Right ventricle myocardium inferior (tissue), 1 donor: ENCODE measurements around the gene NTN3. TPM values are rescaled to one million over a fixed set of nuclear protein-coding genes. Genes with fewer than 3 reads are reported as not detected.
A peak's percentile ranks its signal among the peaks of the same experiment; 100 is the strongest.

Experiments
- ATAC-seq: fragments of 200-7000 bp; cut with Tn5 transposase; one replicate; pipeline ENCODE4 v1.9.1; 2020; ENCODE audit warnings: mild to moderate bottlenecking, moderate library complexity
- DNase-seq: peaks from one replicate; pipeline ENCODE4 v3.0.0; 2021; ENCODE audit errors: missing footprints
- intact Hi-C: fragments of 100-400 bp; cut with DNase I; formaldehyde crosslinking; loops from one replicate; pipeline ENCODE4 v1.11.0; 2022
- total RNA-seq: library from RNA; stranded (reverse); fragmentation: NEBNext Ultra II Directional; extraction: Animal tissue kit (Norgen Biotek cat#: 25700); gene quantifications from one replicate; pipeline ENCODE4 v1.2.1, GENCODE V29; 2021
- donor health status: DM: no; HTN: yes; CAD: no; lungs with severe emphysema.

Gene NTN3
- total RNA-seq, 1 donor from 2014 or later, result 0.19 TPM

DNA sequence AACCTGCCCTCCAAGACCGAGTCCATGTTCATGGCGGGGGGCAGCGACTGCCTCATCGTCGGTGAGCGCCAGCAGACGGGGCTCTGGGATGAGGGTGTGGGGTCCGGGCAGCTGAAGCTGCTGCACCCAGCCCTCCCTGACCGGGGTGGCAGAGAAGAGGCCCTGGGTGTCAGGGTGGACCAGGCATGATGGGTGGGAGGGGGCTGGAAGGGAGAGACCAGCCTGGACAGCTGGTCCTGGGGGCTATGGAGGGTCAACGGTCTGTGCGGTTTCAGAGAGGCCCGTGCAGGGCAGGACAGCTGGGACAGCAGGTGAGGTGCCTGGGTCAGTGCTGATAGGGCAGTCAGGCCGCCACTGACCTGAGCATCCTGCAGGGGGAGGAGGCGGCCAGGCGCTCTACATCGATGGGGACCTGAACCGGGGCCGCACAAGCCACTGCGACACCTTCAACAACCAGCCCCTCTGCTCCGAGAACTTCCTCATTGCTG lies 29.4 kb downstream of the NTN3 start:
- peak; percentile 25 for DNase-seq
- intact Hi-C loops, result loop anchor here (2.0 to 10.0 kb wide), 4 partner anchors 26 to 236 kb away; partner anchors contain the start of genes ABCA3, CCNF, RNPS1 and TBC1D24
- ATAC-seq, result no peak

DNA sequence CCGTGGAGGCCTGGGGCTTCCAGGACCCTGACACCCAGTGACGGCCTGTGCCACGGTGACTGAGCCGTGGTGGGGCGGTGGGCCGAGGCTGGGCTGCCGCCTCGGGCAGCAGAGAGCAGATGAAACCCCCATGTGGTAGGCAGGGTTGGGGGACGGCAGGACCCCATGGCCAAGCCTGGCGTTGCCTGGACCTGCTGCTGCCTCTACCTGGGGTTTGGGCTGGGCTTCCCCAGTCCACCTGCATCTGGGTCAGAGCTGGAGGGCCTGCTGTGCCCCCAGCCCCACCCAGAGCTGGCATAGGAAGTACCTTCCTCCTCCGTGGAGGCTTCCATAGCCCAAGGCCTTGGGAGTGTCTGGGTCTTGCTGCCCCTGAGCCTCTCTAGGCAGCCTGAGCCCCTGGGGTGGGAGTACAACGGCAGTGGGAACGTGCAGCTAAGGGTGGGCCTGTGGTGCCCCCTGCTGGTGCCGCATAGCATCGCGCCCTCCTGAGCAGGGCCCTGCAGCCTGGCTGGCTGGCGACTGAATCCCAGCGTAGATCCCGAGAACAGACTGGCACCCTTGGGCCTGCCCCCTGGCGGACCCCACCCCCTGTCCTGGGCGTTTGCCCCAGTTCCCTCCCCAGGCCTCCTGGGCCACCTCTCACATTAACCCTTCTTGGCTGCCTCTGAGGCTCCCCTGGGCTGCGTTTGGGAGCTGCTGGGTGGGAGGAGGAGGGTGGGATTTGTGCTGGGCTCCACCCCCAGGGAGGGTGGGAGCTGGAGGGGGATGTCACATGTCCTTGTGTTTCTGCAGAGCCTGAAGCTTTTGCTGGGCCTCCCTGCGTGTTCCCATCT lies 30.0 kb downstream of the NTN3 start:
- intact Hi-C loops, result loop anchor here (1.0 to 10.0 kb wide), 5 partner anchors 12 to 236 kb away; partner anchors contain the start of genes ABCA3, ATP6V0C, CCNF and RNPS1
- ATAC-seq (peak; percentile 82), DNase-seq (peak; percentile 93)

DNA sequence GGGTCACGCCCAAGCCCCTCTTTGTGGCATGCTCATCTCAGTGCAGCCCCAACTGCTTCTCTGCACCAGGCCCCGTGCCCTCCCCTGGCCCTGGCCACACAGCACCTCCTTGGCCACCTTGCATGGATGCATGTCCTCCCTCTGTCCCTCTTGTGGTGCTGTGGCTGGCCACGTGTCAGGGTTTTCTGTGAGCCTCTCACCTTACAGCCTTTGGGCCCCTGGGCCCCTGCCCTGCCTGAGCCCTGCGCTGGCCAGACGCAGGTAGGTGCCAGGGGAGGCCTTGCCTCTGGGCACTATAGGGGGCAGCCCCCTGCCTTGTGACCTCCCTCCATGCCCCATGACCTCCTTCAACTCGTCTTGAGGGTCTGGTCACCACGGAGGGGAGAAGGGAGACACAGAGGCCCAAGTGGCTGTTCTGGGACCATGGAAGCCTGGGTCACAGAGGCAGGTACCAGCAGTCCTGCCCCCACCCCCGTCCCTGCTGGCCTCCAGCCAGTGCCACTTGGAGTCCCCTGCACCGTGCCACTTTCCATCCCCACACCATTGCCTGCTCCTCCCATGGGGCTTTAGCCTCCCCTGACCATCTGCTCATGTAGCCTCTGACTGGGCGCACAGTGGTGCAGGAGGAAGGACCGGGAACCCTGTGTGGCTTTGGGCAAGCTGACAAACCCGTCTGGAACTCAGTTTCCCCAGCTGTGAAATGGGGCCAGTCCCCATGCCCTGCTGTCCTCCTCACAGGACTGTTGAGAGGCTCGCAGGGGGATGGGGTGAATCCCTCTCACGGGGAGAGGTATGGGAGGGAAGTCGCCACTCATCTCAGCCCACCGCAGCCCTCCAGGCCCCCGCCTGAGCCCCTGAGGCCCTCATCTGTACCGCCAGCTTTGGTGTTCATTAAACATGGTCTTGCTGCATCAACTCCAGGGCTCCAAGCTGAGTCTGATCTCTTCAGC lies 31.1 kb downstream of the NTN3 start:
- DNase-seq (peak; percentile 46), ATAC-seq (no peak)
- intact Hi-C loops, result loop anchor here (1.0 to 10.0 kb wide), 5 partner anchors 11 to 237 kb away; partner anchors contain the start of genes ABCA3, ATP6V0C, CCNF and RNPS1

DNA sequence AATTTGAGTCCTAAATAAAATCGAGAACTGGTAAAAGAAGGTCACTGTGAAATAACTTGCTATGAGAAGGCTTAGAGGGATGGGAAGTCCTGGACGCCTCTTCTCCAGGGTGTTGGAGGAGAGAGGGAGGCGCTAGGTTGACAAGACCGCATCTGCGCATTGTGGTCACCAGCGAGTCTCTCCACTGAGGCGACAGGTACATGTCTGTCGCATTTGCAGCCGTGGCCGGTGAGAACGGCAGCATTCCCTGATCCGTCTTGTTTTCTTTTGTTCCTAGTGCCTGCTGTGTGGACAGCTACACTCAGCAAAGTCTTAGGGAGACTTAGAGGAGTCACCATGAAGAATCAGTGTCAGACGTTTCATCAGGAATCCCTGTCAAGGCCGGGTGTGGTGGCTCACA lies 34.6 kb downstream of the NTN3 start:
- DNase-seq (no peak), ATAC-seq (no peak)
- intact Hi-C loops, result loop anchor here (10.0 kb wide), 1 partner anchor 241 kb away; the partner anchor contains the start of gene RNPS1

DNA sequence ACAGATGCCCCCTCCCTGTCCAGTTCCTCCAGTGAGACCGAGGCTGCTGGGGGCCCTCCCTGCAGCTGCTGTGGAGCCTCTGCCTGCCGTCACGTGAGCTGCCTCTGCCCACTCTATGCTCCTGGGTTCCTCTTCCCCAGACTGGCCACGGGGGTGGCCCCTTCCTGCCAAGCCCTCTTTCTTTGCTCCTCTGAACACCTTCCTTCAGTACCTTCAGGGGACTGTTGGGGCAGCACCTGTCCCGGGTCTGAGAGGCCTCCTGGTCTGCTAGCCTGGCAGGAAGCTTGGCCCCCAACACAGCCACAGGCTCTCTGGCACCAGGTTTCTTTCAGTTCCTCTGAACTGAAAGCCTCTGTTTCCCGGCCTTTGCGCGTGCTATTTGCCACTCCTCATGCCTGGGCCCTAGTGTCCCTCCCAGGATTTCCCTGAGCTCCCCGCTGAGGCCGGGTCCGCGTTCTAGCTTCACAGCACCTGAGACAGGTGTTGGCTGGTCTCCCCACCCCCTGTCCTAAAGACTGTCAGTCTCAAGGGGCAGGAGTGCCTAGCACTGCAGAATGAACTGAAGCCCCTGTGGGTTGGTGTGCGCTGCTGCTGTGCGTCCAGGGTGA lies 36.1 kb downstream of the NTN3 start:
- no peak for DNase-seq
- intact Hi-C loops, result loop anchor here (10.0 kb wide), 1 partner anchor 242 kb away; the partner anchor contains the start of gene RNPS1
- peak; percentile 49 for ATAC-seq

DNA sequence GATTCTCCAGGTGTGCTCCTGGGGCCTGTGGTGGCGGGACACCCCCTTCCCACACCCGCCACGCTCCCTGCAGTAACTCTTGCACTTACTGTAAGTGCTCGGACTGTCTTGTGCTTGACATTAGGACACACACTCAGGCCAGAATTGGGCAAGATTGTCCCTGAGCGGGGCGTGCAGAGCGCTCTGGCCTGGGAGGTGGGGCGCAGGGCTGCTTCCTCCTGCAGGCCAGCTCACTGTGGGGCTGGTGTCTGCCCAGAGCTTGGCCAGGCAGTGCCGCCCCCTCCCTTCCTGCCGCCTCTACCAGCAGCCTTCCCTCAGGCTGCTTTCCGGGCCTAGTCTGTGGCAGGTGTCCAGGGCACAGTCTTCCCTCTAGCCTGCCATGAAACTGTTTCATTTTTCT lies 36.6 kb downstream of the NTN3 start:
- intact Hi-C loops, result loop anchor here (10.0 kb wide), 1 partner anchor 243 kb away; the partner anchor contains the start of gene RNPS1
- DNase-seq (peak; percentile 89), ATAC-seq (peak; percentile 63)

DNA sequence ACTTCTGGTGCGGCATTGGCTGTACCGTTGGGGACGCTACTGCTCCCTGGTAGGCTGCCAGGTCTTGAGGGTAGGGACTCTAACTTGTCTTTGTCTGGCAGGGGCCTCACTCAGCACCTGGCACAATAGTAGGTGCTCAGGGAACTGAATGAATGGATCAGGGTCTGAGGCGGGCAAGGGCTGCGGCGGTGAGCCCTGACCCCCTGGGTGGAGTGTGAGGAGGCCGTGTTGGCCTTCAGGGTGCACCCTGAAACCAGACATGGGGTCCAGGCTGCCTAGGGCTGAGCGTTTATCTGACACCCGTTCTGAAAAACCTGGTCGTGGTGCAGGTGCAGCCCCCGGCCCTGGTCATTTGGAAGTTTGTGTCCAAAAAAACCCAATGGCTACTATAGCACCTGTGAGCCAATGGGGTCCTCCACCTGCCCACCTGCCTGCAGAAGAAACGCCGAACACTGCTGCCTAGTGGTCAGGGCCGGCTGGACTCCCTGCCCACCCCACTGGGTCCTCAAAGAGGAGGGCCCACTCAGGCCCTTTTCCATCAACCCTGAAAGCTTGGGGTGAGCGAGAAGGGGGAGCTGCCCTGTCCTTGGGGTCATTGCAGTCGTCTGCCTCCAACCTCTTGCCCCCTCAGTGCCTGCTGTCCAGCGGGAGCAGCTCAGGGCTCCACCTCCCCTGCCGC lies 37.8 kb downstream of the NTN3 start:
- ATAC-seq, result no peak
- intact Hi-C loops, result loop anchor here (10.0 kb wide), 1 partner anchor 244 kb away; the partner anchor contains the start of gene RNPS1
- no peak for DNase-seq

DNA sequence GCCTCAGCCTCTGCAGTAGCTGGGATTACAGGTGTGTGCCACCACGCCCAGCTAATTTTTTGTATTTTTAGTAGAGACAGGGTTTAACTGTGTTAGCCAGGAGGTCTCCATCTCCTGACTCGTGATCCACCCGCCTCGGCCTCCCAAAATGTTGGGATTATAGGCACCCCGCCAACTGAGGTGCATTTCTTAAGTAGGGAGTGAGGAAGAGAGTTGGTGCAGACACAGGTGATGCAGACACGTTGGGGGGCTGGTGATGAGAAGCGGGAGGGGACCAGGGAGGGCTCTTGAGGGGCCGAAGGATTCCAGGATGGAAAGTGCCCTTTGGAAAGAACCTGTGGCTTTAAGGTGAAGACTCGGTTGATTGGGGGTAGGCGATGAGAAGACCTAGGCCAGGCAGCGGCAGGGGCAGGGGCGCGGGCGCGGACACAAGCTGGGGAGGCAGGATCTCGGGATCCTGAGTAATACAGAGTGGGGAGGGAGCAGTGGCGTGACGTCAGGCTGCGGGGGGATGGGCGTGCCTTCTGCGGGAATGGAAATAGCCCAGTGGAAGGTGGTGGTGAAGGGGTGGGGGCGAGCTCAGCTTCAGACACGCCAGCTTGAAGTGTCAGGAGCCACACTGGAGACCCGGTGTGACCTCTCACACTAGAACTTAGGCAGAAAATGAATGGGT lies 40.2 kb downstream of the NTN3 start:
- intact Hi-C loops, result loop anchor here (5.0 kb wide), 1 partner anchor 304 kb away; the partner anchor contains the start of gene MLST8
- DNase-seq, result peak; percentile 74
- ATAC-seq, result no peak

DNA sequence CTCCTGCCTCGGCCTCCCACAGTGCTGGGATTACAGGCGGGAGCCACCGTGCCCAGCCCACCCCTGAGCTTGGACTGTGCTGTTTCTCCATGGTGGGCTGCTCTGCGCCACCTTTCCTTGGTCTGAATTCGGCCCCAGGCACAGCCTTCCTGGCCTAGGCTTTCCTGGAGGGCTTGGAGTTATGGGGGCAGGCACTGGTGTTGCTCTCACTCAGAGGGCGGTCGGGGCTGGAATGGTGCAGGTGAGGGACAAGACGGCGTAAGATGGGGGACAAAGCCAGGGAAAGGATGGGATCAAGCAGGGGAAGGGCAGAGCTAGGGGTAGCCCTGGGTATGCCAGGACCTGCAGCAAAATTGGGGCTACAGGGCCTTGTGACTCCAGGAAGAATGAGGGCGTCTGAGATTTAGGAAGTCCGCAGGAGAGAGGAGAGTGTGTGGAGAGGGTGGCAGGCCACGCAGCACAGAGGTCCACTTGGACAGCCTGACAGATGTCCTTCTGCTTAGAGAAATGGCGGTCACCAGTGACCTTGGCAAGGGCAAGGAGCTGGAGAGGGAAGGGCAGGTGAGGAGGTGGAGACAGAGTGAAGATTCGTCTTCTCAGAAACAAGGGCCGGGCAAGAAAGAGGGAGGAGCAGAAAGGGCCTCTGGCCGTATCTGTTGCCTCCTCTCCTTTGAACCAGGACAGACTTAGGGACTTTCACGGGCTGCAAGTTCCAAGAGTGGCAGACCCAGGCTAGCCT lies 41.1 kb downstream of the NTN3 start:
- no peak for ATAC-seq
- intact Hi-C loops, result loop anchor here (5.0 kb wide), 1 partner anchor 305 kb away; the partner anchor contains the start of gene MLST8
- peak; percentile 42 for DNase-seq

DNA sequence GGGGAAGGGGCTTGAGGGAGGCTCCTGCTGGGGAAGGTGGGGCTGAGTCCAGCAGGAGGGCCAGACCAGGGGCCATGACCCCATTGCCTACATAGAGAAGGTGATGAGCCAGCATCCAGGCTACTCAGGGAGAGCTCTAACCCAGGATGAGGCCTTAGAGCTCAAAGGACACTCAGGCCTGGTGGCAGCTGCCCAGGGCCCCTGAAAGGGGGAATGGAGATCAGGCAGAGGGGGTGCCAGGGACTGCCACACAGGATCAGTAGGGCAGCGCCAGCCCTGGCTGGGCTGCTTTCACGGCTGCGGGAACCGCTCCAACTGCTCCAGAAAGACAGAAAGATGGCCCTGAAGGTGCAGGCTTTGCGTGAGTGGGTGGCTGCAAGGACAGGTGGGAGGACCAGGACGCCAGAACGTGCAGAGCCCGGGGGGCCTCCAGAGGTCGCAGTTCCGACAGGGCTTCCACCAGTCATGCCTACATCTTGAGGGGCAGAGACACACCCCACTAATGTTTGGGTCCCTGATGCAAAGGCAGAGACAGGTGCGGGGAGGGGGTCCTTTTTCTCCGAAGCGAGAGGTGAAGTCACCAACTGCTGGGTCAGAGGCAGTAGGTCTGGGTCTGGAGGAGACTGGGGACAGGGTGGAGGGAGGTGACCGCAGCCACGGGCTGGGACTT lies 41.8 kb downstream of the NTN3 start:
- ATAC-seq (no peak), DNase-seq (peak; percentile 67)
- intact Hi-C loops, result loop anchor here (1.0 to 5.0 kb wide), 2 partner anchors 12 to 306 kb away; partner anchors contain the start of gene MLST8

DNA sequence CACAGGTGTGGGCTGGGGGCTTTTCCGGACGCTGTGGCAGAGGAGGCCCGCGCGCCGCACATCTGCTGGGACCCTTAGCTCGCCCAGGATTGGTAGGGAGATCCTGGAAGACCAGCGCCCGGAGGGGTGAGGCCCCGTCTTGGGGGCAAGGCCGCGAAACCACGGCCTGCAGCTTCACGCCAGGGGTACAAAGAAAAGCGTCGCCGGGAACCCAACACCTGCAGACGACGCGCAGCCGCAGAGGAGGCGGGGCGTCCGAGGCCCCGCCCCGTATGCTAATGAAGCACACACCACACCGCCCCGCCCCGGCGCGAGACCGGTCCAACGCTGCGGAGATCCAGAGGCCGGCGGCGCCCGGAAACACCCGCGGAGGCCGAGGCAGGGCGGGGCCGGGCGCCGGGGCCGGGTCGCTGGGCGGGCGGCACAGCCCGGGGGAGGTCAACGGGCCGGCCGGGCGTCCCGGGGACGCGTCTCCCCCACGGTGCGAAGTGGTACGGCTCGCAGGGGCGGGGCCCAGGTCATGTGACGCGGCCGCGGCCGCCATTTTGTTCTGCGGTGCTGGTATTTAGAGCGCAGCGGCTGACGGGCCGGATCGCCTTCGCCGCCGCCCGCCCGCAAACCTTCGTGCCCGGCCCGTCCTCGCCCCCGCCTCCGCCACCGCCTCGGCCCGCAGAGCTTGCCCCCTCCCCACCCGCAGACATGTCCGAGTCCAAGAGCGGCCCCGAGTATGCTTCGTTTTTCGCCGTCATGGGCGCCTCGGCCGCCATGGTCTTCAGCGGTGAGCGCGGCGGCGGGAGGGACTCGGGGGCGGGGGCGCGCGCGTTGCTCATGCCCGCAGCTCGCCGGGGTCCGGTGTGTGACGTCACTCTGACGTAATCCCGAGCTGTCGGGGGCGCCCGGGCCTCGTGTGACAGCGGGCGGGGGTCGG lies 42.6 kb downstream of the NTN3 start, which contains the start of gene ATP6V0C:
Gene ATP6V0C (plus strand): TSS at position 548 of the 928 bp plus-strand sequence. CDS start 152 bp downstream, at position 700.
- DNase-seq, result peak; percentile 97
- intact Hi-C loops, result loop anchor here (1.0 to 5.0 kb wide), 2 partner anchors 12 to 306 kb away; partner anchors contain the start of gene MLST8
- ATAC-seq, result peak; percentile 87

DNA sequence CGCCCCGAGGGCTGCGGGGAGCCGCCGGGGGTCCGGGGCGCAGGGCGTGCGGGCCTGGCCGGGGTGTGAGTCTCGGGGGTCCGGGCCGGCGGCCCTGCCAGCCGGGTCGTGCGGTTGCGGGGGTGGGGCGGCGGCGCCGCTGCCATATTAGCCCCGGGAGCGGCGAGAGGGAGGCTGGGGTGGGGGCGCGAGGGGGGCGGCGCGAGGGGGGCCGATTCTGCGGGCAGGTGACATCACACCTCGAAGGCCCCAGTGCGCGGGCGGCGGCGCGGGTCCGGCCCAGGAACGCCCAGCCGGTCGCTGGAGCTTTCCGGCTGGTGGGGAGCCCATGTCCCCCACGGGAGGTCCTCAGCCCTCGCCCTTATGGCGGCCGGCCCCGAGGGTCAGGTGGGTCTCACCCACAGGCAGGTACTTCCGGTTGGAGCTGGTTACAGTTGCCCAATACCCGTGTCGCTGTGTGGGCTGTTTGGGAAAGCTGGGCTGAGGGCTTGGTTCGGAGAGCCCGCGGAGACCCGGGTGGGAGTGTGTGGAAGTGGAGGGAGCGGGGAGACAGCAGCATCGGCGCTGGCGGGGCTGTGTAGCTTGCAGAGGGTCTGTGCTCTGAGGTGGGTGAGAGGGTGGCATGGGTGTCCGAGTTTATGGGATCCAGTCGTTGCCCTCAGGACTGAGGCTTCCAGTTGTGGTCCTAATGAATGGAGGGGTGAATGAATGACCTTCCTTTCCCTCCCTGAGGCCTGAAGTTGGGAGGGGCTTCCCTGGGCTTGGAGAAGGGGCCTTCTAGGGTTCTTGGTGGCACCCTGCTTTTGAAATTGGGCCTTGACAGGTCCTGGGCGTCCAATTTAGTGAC lies 43.5 kb downstream of the NTN3 start:
- DNase-seq, result no peak
- no peak for ATAC-seq
- intact Hi-C loops, result loop anchor here (5.0 kb wide), 1 partner anchor 307 kb away; the partner anchor contains the start of gene MLST8

DNA sequence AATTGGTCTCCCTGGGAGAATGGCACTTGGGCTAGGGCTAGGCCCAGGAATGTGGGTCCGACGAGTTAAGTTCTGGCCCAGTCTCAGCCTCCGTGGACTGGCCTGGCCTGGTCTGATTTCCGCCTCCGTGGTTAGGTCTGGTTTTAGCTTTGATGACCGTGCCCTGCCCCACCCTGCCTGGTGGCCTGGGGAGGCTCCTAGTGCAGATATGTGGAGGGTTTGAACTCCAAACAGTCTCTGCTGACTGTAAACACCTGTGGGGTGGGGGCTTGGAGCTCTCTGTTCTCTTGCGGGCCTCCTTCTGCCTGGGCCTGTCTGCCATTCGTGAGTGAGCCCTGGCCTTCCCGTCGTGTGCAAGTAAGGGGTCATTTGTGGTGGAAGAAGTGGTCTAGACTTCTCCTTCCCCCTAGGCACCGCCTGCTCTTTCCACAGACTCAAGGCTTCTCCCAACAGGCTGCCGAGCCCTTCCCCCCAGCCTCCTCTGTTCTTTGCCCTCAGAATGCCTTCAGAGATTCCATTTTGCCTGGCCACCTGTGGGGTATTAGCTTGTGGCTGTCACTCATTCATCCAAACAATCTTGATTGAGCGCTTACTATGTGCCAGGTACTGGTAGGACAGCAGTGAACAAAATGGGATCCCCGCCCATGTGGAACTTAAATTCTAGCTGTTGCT lies 44.2 kb downstream of the NTN3 start:
- no peak for ATAC-seq
- intact Hi-C loops, result no loop called here
- peak; percentile 62 for DNase-seq
